ENCODE measurements around the gene NUP35.

- TF ChIP-seq TP53 (CRISPR knock-in tag; IDR thresholded peaks at IDR 0.05): no peak
- no peak for TF ChIP-seq CTCF (IDR thresholded peaks at IDR 0.05)
- no peak for TF ChIP-seq EP300 (IDR thresholded peaks at IDR 0.05)
- no peak for TF ChIP-seq RNF2 (IDR thresholded peaks at IDR 0.05; ENCODE audit: borderline replicate concordance, low read depth)
- no peak for TF ChIP-seq SREBF2 (IDR thresholded peaks at IDR 0.05)
Observed at GRCh38 chr2:183088061-183088460, 36.2 kb upstream of the NUP35 start.

All from A549 (cell line).